Osteocyte (in vitro differentiated cells): ENCODE results near the gene DIPK1A. TPM values are rescaled to one million over a fixed set of nuclear protein-coding genes. Genes with fewer than 3 reads are reported as not detected.

ENCODE experiments used
- DNase-seq: peaks from one replicate; pipeline ENCODE4 v3.0.0; 2021; ENCODE audit warnings: mixed read lengths; ENCODE audit not compliant: unreplicated experiment; ENCODE audit errors: extremely low spot score
- H3K27ac Mint-ChIP-seq: one replicate; pipeline ENCODE4 v1.8.0; 2021; ENCODE audit warnings: mild to moderate bottlenecking, mixed read lengths; ENCODE audit not compliant: unreplicated experiment
- H3K27me3 Mint-ChIP-seq: one replicate; pipeline ENCODE4 v1.8.0; 2021; ENCODE audit warnings: mixed read lengths; ENCODE audit not compliant: unreplicated experiment
- H3K36me3 Mint-ChIP-seq: one replicate; pipeline ENCODE4 v1.8.0; 2021; ENCODE audit warnings: mixed read lengths; ENCODE audit not compliant: unreplicated experiment
- H3K4me1 Mint-ChIP-seq: one replicate; pipeline ENCODE4 v1.8.0; 2021; ENCODE audit warnings: mixed read lengths; ENCODE audit not compliant: unreplicated experiment
- H3K4me3 Mint-ChIP-seq: one replicate; pipeline ENCODE4 v1.8.0; 2021; ENCODE audit warnings: mild to moderate bottlenecking, moderate library complexity, mixed read lengths; ENCODE audit not compliant: unreplicated experiment
- H3K9me3 Mint-ChIP-seq: one replicate; pipeline ENCODE4 v1.8.0; 2021; ENCODE audit warnings: mixed read lengths; ENCODE audit not compliant: unreplicated experiment
- total RNA-seq: library from RNA; stranded (reverse); gene quantifications from 2 replicates; pipeline ENCODE4 v1.2.1, GENCODE V29; 2021
- TF ChIP-seq, protein P1 (sequence below): fragments of 200-600 bp; sonication (generic); IDR thresholded peaks from 2 replicates; pipeline ENCODE4 v1.5.0; 2021; ENCODE audit warnings: antibody characterized with exemption, mild to moderate bottlenecking, moderate library complexity

The DIPK1A gene
- total RNA-seq, 1 donor from 2014 or later = 6.3 TPM

DNA sequence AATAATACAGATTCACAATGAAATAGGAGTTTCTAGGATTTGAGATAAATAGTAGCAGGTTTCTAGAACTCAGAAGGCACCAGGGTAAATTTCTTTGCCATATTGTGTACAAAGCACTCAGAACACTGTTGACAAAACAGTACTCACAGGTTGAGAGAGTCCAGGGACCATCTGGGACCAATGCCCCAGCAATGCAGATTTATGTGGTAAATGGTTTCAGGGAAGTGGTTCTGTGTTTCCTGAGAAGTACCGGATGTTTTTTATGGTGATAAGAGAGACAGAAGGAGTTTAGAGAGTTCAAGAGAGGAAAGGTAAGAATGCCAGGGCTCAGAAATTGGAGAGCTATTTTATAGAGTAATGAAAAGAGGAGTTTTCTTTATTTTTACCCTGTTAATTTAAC is 29.6 kb upstream of the DIPK1A start:
- Mint-ChIP-seq H3K4me1 (no peaks in the 10 kb centered on the region), H3K36me3 (no peaks in the 10 kb centered on the region), H3K4me3 (no peak overlapping the region), H3K27ac (no peak overlapping the region), H3K27me3 (peaks cover 35% of the 10 kb centered on the region), H3K9me3 (no peaks in the 10 kb centered on the region)
- DNase-seq = no peak
- TF ChIP-seq, protein P1, sequence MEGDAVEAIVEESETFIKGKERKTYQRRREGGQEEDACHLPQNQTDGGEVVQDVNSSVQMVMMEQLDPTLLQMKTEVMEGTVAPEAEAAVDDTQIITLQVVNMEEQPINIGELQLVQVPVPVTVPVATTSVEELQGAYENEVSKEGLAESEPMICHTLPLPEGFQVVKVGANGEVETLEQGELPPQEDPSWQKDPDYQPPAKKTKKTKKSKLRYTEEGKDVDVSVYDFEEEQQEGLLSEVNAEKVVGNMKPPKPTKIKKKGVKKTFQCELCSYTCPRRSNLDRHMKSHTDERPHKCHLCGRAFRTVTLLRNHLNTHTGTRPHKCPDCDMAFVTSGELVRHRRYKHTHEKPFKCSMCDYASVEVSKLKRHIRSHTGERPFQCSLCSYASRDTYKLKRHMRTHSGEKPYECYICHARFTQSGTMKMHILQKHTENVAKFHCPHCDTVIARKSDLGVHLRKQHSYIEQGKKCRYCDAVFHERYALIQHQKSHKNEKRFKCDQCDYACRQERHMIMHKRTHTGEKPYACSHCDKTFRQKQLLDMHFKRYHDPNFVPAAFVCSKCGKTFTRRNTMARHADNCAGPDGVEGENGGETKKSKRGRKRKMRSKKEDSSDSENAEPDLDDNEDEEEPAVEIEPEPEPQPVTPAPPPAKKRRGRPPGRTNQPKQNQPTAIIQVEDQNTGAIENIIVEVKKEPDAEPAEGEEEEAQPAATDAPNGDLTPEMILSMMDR = no peak

DNA sequence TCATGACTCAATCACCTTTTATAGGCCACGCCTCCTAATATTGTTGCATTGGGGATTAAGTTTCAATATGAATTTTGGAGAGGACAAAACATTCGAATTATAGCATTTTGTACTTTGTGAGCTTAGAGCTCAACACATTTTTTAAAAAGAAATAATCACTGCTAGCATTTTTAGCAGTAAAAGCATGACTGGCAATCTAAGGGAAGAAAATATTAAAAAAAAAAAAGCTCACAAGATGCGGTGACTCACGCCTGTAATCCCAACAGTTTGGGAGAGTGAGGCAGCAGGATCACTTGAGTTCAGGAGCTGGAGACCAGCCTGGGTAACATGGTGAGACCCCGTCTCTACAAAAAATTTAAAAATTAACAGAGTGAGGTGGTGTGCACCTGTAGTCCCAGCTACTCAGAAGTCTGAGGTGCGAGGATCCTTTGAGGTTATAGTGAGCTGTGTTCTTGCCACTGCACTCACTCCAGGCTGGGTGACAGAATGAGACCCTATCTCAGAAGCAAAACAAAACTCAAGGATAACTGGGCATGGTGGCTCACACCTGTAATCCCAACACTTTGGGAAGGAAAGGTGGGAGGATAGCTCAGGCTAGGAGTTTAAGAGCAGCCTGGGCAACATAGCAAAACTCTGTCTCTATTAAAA is 28.8 kb upstream of the DIPK1A start:
- TF ChIP-seq, protein P1 = no peak
- Mint-ChIP-seq H3K36me3 (no peaks in the 10 kb centered on the region), H3K4me3 (no peak overlapping the region), H3K27ac (no peak overlapping the region), H3K9me3 (no peaks in the 10 kb centered on the region), H3K4me1 (no peaks in the 10 kb centered on the region), H3K27me3 (peaks cover 35% of the 10 kb centered on the region)
- no peak for DNase-seq

DNA sequence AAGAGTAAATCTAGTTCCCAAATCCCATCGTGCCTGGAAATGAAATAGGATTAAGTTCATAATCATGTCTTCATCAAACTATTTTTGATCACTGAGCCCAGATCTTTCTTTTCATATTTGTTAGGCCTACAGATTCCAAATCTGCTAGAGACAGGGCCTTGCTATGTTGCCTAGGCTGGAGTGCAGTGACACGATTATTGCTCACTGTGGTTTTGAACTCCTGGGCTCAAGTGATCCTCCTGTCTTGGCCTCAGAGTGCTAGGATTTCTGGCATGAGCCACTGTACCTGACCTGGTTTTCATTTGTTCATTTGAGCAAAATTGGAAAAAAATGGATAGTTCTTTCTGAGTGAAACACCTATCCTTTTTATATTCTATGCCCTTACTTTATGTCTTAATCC is 28.0 kb upstream of the DIPK1A start:
- no peaks in the 10 kb centered on the region for H3K36me3 Mint-ChIP-seq
- H3K4me1 Mint-ChIP-seq = no peaks in the 10 kb centered on the region
- no peak for DNase-seq
- H3K4me3 Mint-ChIP-seq = no peak overlapping the region
- peaks cover 39% of the 10 kb centered on the region for H3K27me3 Mint-ChIP-seq
- H3K9me3 Mint-ChIP-seq = no peaks in the 10 kb centered on the region
- no peak overlapping the region for H3K27ac Mint-ChIP-seq
- TF ChIP-seq, protein P1 = no peak

DNA sequence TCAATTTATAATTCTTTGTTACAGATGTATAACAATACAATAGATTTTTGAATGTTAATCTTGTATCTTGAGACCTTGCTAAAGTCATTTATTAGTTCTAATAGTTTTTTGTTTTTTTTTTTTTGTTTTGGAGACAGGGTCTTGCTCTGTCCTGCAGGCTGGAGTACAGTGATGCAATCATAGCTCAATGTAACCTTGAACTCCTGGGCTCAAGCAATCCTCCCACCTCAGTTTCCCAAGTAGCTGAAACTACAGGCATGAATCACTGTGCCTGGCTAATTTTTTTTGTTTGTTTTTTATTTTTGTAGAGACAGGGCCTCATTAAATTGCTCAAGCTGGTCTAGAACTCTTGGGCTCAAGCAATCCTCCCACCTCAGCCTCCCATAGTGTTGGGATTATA is 26.2 kb upstream of the DIPK1A start:
- H3K27me3 Mint-ChIP-seq = peaks cover 43% of the 10 kb centered on the region
- peak; percentile 4 for DNase-seq

DNA sequence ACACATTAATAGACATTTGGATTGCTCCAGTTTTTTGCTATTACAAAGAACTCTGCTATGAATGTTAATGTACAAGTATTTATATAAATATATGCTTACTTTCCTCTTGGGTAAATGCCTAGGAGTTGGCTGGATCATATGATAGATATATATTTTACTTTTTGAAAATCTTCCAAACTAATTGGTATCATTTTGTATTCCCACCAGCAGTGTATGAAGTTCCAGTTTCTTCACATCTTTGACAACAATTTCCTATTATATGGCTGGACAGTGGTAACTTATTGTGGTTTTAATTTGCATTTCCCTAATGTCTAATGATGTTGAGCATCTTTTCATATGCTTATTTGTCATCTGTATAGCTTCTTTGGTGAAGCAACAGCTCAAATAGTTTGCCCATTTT is 23.8 kb upstream of the DIPK1A start:
- Mint-ChIP-seq H3K27ac (no peak overlapping the region), H3K36me3 (no peaks in the 10 kb centered on the region), H3K27me3 (peaks cover 45% of the 10 kb centered on the region), H3K4me3 (no peak overlapping the region), H3K9me3 (peaks cover 12% of the 10 kb centered on the region), H3K4me1 (no peaks in the 10 kb centered on the region)
- TF ChIP-seq, protein P1 = no peak
- DNase-seq = no peak

More for the DNA sequence above, 26.2 kb upstream of the DIPK1A start:
- no peaks in the 10 kb centered on the region for H3K36me3 Mint-ChIP-seq
- no peak overlapping the region for H3K27ac Mint-ChIP-seq
- peaks cover 6% of the 10 kb centered on the region for H3K9me3 Mint-ChIP-seq
- H3K4me1 Mint-ChIP-seq = no peaks in the 10 kb centered on the region
- TF ChIP-seq, protein P1 = no peak
- H3K4me3 Mint-ChIP-seq = no peak overlapping the region
